T-helper 1 cell (primary cell): ENCODE results near the gene CCDC138.
A peak's percentile ranks its signal among the peaks of the same experiment; 100 is the strongest.
"Not testable (repeated sequence)": the region's sequence is repeated elsewhere in the genome, so short reads cannot be mapped to it uniquely, and the experiment has no call there.

Experiments
- DNase-seq, 5 donors: peaks; one replicate each; pipeline ENCODE4 v3.0.0-alpha.2; 2012 to 2020
- total RNA-seq, 4 donors: gene quantifications; one replicate each; lab custom pipeline; 2026; lab: John Stamatoyannopoulos, UW

CCDC138 gene, protein sequence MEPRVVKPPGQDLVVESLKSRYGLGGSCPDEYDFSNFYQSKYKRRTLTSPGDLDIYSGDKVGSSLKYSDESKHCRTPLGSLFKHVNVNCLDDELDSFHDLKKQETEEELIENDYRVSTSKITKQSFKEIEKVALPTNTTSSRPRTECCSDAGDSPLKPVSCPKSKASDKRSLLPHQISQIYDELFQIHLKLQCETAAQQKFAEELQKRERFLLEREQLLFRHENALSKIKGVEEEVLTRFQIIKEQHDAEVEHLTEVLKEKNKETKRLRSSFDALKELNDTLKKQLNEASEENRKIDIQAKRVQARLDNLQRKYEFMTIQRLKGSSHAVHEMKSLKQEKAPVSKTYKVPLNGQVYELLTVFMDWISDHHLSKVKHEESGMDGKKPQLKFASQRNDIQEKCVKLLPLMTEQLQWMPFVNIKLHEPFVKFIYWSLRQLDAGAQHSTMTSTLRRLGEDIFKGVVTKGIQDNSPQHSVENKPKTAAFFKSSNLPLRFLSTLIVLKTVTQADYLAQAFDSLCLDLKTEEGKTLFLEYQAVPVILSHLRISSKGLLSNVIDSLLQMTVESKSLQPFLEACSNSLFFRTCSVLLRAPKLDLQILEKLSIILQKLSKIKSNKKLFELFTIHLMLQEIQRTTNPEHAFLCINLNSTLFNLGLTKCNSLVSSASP
- total RNA-seq = 6.2 to 9.6 (median 8.3) reads per million in 4 donors

GRCh38 chr2:108786354-108787215 is at the start of gene CCDC138:
TSS of gene CCDC138 (plus strand) at chr2:108786771. CDS start at chr2:108786823, 52 bp downstream.
- peak; percentile 76 to 94 (median 84) for DNase-seq

GRCh38 chr2:108757973-108758372 is 28.6 kb upstream of the CCDC138 start:
- DNase-seq = not testable (repeated sequence)

GRCh38 chr2:108762618-108763017 is 24.0 kb upstream of the CCDC138 start:
- not testable (repeated sequence) for DNase-seq

DNA sequence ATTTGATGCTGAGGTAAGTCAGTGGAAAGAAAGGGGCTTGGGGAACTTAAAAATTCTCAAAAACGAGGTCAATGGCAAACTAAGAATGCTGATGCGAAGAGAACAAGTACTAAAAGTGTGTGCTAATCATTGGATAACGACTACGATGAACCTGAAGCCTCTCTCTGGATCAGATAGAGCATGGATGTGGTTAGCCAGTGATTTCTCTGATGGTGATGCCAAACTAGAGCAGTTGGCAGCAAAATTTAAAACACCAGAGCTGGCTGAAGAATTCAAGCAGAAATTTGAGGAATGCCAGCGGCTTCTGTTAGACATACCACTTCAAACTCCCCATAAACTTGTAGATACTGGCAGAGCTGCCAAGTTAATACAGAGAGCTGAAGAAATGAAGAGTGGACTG is 19.9 kb upstream of the CCDC138 start:
- not testable (repeated sequence) for DNase-seq

DNA sequence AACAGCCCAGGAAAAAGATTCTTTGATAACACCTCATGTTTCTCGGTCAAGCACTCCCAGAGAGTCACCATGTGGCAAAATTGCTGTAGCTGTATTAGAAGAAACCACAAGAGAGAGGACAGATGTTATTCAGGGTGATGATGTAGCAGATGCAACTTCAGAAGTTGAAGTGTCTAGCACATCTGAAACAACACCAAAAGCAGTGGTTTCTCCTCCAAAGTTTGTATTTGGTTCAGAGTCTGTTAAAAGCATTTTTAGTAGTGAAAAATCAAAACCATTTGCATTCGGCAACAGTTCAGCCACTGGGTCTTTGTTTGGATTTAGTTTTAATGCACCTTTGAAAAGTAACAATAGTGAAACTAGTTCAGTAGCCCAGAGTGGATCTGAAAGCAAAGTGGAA is 18.7 kb upstream of the CCDC138 start:
- DNase-seq = not testable (repeated sequence)

DNA sequence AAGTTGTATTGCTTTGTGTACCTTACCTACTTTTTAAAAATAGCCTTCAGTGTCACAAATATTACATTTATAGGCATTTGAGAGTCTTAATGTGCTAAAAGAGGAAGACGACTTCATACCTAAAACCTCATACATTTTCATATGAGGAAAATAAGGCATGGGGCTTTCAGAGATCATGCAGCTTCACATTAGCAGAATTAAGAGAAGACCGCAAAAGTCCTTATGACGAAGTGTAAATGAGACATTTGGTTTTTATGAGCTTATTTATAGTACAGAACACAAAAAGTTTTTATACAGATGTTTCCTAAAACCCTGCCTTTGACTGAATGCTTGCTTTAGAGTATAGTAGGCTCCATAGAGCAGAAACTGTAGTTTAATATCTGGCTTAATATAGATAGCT is 10.1 kb upstream of the CCDC138 start:
- DNase-seq = no peak

GRCh38 chr2:108778857-108779256 is 7.7 kb upstream of the CCDC138 start:
- DNase-seq = no peak

DNA sequence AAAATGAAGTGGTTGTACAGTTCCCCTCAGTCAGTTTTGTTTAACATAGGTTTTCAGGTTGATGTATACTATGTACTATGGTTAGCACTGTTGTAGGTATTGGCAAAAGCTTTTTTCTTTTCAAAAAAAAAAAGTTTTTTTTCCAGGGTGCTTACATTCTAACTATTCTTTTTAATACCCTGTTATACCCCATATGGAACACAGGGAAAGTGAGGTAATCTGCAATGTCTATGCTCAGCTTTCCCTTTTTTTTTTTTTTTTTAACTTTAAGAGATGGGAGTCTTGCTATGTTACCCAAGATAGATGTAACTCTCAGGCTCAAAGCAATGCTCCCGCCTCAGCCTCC is 590 bp upstream of the CCDC138 start:
- DNase-seq = no peak

DNA sequence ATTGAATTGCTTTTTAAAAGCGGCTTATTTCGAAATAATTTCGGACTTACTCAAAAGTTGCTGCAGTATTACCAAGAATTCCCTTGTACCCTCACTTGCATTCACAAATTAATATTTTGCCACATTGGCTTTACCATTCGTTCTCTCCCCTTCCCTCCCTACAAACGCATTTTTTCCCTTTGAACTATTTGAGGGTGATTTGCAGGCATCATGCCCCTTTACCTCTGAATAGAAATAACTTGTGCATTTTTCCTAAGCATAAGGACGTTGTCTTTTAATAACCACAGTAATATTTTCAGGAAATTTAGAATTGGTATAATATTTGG is 608 bp downstream of the CCDC138 start:
- DNase-seq = no peak

DNA sequence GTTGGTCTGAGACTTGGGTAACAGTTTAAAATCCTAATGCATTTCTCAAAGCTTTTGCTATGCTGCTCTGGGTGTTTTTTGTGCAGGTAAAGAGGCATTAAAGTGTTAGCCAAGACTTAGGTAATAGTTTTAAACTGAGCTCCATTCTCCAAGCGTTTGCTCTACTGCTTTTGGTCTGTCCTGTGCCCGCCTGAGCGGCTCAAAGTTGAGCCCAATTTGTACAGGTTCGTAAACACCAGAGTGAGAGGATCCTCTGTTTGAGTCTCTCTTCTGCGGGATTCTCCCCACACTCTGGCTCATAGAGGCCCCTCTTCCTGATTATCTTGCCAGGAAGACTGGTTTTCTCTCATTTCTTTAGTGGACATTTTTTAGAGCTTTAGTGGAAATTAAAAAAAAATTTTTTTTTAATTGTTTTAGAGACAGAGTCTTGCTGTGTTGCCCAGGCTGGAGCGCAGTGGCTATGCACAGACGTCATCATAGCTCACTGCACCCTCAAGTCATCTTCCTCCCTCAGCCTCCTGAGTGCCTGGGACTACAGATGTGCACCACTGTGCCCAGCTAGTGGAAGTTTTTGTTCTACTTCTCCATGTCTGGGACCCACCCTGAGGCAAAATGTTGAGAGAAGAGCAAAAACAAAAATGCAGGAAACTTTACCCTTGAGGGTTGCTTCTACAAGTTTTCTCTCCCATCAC is 16.6 kb downstream of the CCDC138 start:
- no peak for DNase-seq

DNA sequence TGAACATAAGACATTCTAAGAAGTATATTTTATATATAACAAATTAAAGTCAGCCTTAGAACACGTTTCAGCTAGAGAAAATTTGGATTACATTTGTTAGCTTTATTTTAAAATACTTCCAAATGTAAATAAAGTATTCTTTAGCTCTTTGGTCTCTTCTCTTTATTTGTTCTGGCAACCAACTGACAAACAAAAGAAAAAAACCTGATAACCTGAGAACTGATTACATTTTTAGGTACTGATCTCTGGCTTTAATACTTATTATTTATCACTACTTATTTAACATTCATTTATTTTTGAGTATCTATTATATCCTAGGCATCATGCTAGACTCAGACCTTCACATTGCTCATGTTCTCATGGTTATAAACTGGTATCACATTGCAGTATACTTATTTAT is 18.5 kb downstream of the CCDC138 start:
- DNase-seq = no peak

- no peak for DNase-seq
Observed at GRCh38 chr2:108805782-108806181, 19.2 kb downstream of the CCDC138 start.

GRCh38 chr2:108806371-108807113 is 20.0 kb downstream of the CCDC138 start:
- no peak for DNase-seq

DNA sequence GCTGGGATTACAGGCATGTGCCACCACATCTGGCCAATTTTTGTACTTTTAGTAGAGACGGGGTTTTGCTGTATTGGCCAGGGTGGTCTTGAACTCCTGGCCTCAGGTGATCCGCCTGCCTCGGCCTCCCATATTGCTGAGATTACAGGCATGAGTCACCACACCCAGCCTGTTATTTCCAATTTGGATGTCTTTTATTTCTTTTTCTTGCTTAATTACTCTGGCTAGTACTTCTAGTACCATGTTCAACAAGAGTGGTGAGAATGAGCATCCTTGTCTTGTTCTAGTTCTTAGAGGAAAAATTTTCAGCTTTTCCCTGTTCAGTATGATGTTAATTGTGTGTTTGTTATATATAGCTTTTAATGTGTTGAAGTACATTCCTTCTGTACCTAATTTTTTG is 23.4 kb downstream of the CCDC138 start:
- no peak for DNase-seq

- DNase-seq = no peak
Observed at GRCh38 chr2:108810993-108811957, 24.7 kb downstream of the CCDC138 start.

DNA sequence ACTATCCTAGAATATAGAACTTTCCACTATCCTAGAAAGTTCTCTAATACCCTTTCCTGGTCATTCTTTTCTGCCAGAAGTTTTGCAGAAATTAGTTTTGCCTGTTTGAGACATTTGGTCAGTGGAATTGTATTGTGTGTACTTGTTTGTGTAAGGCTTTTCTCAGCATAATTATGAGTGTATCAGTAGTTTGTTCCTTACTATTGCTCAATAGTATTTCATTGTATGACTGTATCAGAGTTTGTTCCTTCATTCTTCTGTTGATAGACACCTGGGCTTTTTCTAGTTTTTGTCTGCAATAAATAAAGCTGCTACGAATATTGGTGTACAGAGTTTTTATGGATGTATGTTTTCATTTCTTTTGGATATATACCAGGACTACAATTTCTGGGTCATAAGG is 27.2 kb downstream of the CCDC138 start:
- no peak for DNase-seq

GRCh38 chr2:108820482-108820881 is 33.9 kb downstream of the CCDC138 start:
- no peak for DNase-seq

DNA sequence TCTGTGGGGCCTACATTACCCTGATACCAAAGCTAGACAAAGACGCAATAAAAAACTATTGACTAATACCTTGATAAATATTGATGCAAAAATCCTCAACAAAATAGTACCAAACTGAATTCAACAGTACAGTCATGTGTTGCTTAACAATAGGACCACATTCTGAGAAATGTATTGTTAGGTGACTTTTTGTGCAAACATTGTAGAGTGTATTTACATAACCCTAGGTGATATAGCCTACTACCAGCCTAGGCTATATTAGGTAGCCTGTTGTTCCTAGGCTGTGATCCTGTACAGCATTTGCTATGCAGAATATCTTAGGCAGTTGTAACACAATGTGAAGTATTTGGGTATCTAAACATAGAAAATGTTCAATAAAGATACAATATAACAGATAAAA is 36.7 kb downstream of the CCDC138 start:
- DNase-seq = no peak

- no peak for DNase-seq
Observed at GRCh38 chr2:108824316-108825070, 37.9 kb downstream of the CCDC138 start.

- no peak for DNase-seq
Observed at GRCh38 chr2:108825254-108825653, 38.7 kb downstream of the CCDC138 start.
